Hepatocyte (in vitro differentiated cells): ENCODE results near the gene BCAS1. TPM values are rescaled to one million over a fixed set of nuclear protein-coding genes. Genes with fewer than 3 reads are reported as not detected.

Source experiments
- DNase-seq: peaks from one replicate; pipeline ENCODE4 v3.0.0-alpha.2; 2016; ENCODE audit warnings: low spot score
- H2AFZ ChIP-seq: fragments of 200-600 bp; sonication (generic); 2 replicates; pipeline ENCODE4 v1.6.0; 2016; ENCODE audit warnings: antibody characterized with exemption, mild to moderate bottlenecking
- H3K27ac ChIP-seq: fragments of 200-600 bp; sonication (generic); 2 replicates; pipeline ENCODE4 v1.5.1; 2016; ENCODE audit warnings: mild to moderate bottlenecking
- H3K27me3 ChIP-seq: fragments of 200-600 bp; sonication (generic); 2 replicates; pipeline ENCODE4 v1.6.1; 2016
- H3K36me3 ChIP-seq: fragments of 200-600 bp; sonication (generic); replicated peaks from 2 replicates; pipeline ENCODE4 v1.5.1; 2016; ENCODE audit warnings: low read depth; ENCODE audit not compliant: insufficient read depth
- H3K4me1 ChIP-seq: fragments of 200-600 bp; sonication (generic); 2 replicates; pipeline ENCODE4 v1.5.1; 2016; ENCODE audit warnings: mild to moderate bottlenecking, moderate library complexity; ENCODE audit not compliant: insufficient read depth
- H3K4me2 ChIP-seq: fragments of 200-600 bp; sonication (generic); 2 replicates; pipeline ENCODE4 v1.6.0; 2016
- H3K4me3 ChIP-seq: fragments of 200-600 bp; sonication (generic); 2 replicates; pipeline ENCODE4 v1.5.1; 2016; ENCODE audit warnings: mild to moderate bottlenecking
- H3K79me2 ChIP-seq: fragments of 200-600 bp; sonication (generic); 2 replicates; pipeline ENCODE4 v1.6.0; 2017; ENCODE audit warnings: mild to moderate bottlenecking
- H3K9me2 ChIP-seq: fragments of 200-600 bp; sonication (generic); replicated peaks from 2 replicates; pipeline ENCODE4 v1.6.0; 2017; ENCODE audit warnings: mild to moderate bottlenecking; ENCODE audit not compliant: insufficient read depth
- H3K9me3 ChIP-seq: fragments of 200-600 bp; sonication (generic); 2 replicates; pipeline ENCODE4 v1.5.1; 2016; ENCODE audit warnings: low read depth, mild to moderate bottlenecking
- H4K20me1 ChIP-seq: fragments of 200-600 bp; sonication (generic); 2 replicates; pipeline ENCODE4 v1.6.0; 2016; ENCODE audit warnings: mild to moderate bottlenecking; ENCODE audit not compliant: insufficient read depth, poor library complexity, severe bottlenecking
- EZH2 ChIP-seq: fragments of 200-600 bp; sonication (generic); IDR thresholded peaks from 2 replicates; pipeline ENCODE4 v1.6.1; 2016; ENCODE audit warnings: antibody characterized with exemption, mild to moderate bottlenecking, borderline replicate concordance
- EZH2phosphoT487 ChIP-seq: fragments of 200-600 bp; sonication (generic); IDR thresholded peaks from one replicate; pipeline ENCODE4 v1.6.1; 2018; ENCODE audit warnings: antibody characterized with exemption, mild to moderate bottlenecking, low read depth, moderate library complexity; ENCODE audit not compliant: unreplicated experiment, severe bottlenecking
- WGBS: methylation state at CpG from one replicate; pipeline ENCODE4 v1.1.6; 2016; ENCODE audit warnings: low lambda C conversion rate; ENCODE audit errors: missing lambda C conversion rate; 5-methylcytosine and 5-hydroxymethylcytosine counted together
- polyA plus RNA-seq: library from polyadenylated mRNA; unstranded; fragments of >200 nt; fragmentation: Nextera tagmentation; extraction: Ambion mirVana; gene quantifications from 2 replicates; pipeline ENCODE4 v1.2.1, GENCODE V29; 2016
- total RNA-seq: library from RNA; depleted of rRNA; stranded (reverse); fragments of >200 nt; gene quantifications from 2 replicates; pipeline ENCODE4 v1.2.3, GENCODE V29; 2014
- TF ChIP-seq, protein P1 (sequence below): fragments of 200-600 bp; sonication (generic); IDR thresholded peaks from 2 replicates; pipeline ENCODE4 v1.5.1; 2016; ENCODE audit warnings: antibody characterized with exemption, mild to moderate bottlenecking; ENCODE audit not compliant: poor library complexity

Gene BCAS1
- total and polyA plus RNA-seq, 2 experiments from 2014 or later, result 4.9 to 9.8 TPM

DNA sequence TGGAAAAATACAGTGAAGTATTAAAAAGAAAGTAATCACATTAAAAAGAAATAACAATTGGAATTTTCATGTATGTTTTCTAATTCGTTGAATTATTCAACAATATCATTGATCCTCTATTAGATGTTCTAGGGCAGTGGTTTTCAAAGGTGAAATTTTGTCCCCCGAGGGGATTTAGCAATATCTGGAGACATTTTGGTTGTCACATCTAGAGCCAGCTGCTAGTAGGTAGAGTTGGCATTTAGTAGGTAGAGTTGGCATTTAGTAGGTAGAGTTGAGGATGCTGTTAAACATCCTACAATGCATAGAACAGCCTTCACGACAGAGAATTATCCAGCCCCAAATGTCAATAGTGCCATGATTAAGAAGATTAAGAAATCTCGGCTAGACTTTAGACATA is 173.7 kb downstream of the BCAS1 start:
- WGBS, result 91% methylated on average over 4 of the region's 4 CpGs

DNA sequence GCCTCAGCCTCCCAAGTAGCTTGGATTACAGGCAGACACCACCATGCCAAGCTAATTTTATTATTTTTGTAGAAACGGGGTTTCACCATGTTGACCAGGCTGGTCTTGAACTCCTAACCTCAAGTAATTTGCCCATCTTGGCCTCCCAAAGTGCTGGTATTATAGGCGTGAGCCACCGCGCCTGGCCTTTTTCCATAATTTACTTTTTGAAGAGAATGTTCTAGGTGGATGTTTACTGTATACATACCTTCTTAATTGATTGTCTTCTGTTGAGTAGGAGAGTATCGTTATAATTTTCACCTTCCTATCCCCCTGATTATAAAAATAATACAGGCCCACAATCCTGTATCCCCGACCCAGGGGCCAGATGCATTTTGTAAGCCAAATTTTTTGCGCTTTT is 174.4 kb downstream of the BCAS1 start:
- DNase-seq, result no peak
- WGBS, result 92% methylated on average over 7 of the region's 7 CpGs
- Histone ChIP-seq H3K4me2 (no peak overlapping the region), H2AFZ (no peak overlapping the region), H3K9me2 (no peaks in the 10 kb centered on the region), H3K9me3 (no peaks in the 10 kb centered on the region), H4K20me1 (no peaks in the 10 kb centered on the region), H3K36me3 (no peaks in the 10 kb centered on the region), H3K4me1 (peaks cover 6% of the 10 kb centered on the region), H3K4me3 (no peak overlapping the region), H3K79me2 (no peaks in the 10 kb centered on the region), H3K27ac (no peak overlapping the region), H3K27me3 (no peaks in the 10 kb centered on the region)
- TF ChIP-seq EZH2, result no peak
- TF ChIP-seq, protein P1, sequence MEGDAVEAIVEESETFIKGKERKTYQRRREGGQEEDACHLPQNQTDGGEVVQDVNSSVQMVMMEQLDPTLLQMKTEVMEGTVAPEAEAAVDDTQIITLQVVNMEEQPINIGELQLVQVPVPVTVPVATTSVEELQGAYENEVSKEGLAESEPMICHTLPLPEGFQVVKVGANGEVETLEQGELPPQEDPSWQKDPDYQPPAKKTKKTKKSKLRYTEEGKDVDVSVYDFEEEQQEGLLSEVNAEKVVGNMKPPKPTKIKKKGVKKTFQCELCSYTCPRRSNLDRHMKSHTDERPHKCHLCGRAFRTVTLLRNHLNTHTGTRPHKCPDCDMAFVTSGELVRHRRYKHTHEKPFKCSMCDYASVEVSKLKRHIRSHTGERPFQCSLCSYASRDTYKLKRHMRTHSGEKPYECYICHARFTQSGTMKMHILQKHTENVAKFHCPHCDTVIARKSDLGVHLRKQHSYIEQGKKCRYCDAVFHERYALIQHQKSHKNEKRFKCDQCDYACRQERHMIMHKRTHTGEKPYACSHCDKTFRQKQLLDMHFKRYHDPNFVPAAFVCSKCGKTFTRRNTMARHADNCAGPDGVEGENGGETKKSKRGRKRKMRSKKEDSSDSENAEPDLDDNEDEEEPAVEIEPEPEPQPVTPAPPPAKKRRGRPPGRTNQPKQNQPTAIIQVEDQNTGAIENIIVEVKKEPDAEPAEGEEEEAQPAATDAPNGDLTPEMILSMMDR, result no peak
- TF ChIP-seq EZH2phosphoT487, result no peak

More for the DNA sequence above, 173.7 kb downstream of the BCAS1 start:
- Histone ChIP-seq H3K9me2 (no peaks in the 10 kb centered on the region), H3K79me2 (no peaks in the 10 kb centered on the region), H3K9me3 (no peaks in the 10 kb centered on the region), H3K36me3 (no peaks in the 10 kb centered on the region), H3K27ac (no peak overlapping the region), H2AFZ (no peak overlapping the region), H3K4me1 (peaks cover 6% of the 10 kb centered on the region), H3K27me3 (no peaks in the 10 kb centered on the region), H3K4me2 (no peak overlapping the region), H4K20me1 (no peaks in the 10 kb centered on the region), H3K4me3 (no peak overlapping the region)
- TF ChIP-seq EZH2, result no peak
- no peak for TF ChIP-seq EZH2phosphoT487
- TF ChIP-seq, protein P1, result no peak
- no peak for DNase-seq

DNA sequence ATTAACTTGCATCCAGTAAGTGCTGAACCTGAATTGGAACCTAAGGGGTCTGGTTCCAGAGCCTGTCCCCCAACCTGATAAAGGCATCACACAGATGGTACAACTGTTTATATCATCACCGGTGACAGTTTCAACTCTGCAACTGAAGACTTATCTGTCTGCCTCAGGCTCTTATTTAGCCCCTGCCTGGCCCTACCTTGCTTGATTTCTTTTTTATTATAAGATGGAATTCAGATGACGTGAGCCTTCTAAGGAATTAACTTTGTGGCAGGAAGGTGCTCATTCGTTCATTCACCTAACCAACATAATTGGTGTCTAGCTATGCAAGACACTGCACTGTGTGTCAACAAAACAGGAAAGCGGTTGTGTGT is 175.0 kb downstream of the BCAS1 start:
- H3K4me1 ChIP-seq, result peaks cover 6% of the 10 kb centered on the region
- 97% methylated on average over 4 of the region's 4 CpGs for WGBS

More for the DNA sequence above, 175.0 kb downstream of the BCAS1 start:
- Histone ChIP-seq H3K4me2 (no peak overlapping the region), H3K79me2 (no peaks in the 10 kb centered on the region), H3K27ac (no peak overlapping the region), H3K4me3 (no peak overlapping the region), H3K9me3 (no peaks in the 10 kb centered on the region), H2AFZ (no peak overlapping the region), H3K9me2 (no peaks in the 10 kb centered on the region), H3K27me3 (no peaks in the 10 kb centered on the region), H4K20me1 (no peaks in the 10 kb centered on the region), H3K36me3 (no peaks in the 10 kb centered on the region)
- TF ChIP-seq, protein P1, result no peak
- TF ChIP-seq EZH2 (no peak), EZH2phosphoT487 (no peak)
- no peak for DNase-seq
